Coronary artery (tissue), 2 donors: Measurements from ENCODE around the gene FYN.

Experiments used
- DNase-seq: peaks from one replicate; pipeline ENCODE4 v3.0.0-alpha.2; 2017; ENCODE audit warnings: low spot score
- H3K27ac ChIP-seq, 2 donors: fragments of 200-600 bp; sonication (generic); one replicate each; pipeline ENCODE4 v1.5.1; 2016 to 2019
- H3K4me3 ChIP-seq: fragments of 200-600 bp; sonication (generic); 2 replicates; pipeline ENCODE4 v1.5.1; 2016; ENCODE audit warnings: mild to moderate bottlenecking, moderate library complexity
- TF ChIP-seq, protein P1 (sequence below): fragments of 200-600 bp; sonication (generic); IDR thresholded peaks from one replicate; pipeline ENCODE4 v1.5.1; 2019; ENCODE audit warnings: antibody characterized with exemption

Gene FYN

GRCh38 chr6:111741177-111741952 lies 131.9 kb downstream of the FYN start:
- H3K27ac ChIP-seq: no peak overlapping the region
- no peak overlapping the region for H3K4me3 ChIP-seq
- no peak for DNase-seq
- TF ChIP-seq, protein P1, sequence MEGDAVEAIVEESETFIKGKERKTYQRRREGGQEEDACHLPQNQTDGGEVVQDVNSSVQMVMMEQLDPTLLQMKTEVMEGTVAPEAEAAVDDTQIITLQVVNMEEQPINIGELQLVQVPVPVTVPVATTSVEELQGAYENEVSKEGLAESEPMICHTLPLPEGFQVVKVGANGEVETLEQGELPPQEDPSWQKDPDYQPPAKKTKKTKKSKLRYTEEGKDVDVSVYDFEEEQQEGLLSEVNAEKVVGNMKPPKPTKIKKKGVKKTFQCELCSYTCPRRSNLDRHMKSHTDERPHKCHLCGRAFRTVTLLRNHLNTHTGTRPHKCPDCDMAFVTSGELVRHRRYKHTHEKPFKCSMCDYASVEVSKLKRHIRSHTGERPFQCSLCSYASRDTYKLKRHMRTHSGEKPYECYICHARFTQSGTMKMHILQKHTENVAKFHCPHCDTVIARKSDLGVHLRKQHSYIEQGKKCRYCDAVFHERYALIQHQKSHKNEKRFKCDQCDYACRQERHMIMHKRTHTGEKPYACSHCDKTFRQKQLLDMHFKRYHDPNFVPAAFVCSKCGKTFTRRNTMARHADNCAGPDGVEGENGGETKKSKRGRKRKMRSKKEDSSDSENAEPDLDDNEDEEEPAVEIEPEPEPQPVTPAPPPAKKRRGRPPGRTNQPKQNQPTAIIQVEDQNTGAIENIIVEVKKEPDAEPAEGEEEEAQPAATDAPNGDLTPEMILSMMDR: no peak

- Histone ChIP-seq H3K27ac (no peak overlapping the region), H3K4me3 (no peak overlapping the region)
- no peak for DNase-seq
- TF ChIP-seq, protein P1: no peak
Observed at GRCh38 chr6:111740506-111740905, 132.7 kb downstream of the FYN start.

DNA sequence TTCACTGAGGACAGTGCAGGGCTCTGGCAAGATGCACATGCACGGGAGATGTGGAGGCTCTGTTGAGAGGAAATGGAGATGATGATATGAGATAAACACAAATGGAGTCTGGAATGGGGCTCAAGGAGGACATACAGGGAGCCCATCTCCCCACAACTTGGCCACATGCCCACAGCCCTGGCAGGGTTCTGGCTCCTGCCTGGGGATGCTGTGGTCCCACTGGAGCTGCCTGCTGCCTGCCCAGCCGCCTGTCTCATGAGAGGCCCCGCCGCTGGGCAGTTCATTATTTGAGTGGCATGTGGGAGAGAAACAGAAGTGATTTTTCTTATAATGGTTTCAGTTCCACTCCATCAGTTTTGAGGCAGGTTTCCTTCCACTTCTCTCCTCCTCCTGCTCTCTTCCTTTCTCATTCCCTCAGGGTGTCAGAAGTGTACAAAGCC lies 134.0 kb downstream of the FYN start:
- TF ChIP-seq, protein P1: no peak
- H3K4me3 ChIP-seq: no peak overlapping the region
- DNase-seq: no peak
- H3K27ac ChIP-seq: no peak overlapping the region

DNA sequence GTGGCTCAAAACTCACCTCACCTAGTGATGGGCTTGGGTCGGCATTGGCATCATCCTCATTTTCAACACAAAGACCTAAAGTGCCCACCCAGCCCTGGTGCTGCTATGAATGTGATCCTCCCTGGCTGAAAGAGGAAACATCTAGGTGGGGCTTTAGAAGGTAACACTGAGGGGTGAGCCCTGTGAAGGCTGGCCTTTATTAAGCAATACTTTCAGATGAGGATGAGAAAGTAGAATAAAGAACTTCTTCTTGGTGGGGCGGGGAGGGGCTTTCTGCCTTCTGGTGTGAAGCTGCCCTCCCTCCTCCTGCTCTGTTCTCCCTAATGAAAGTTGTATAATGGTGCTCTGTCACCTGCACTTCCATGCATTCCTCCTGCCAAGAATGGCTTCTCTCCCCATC lies 134.6 kb downstream of the FYN start:
- H3K27ac ChIP-seq: no peak overlapping the region

DNA sequence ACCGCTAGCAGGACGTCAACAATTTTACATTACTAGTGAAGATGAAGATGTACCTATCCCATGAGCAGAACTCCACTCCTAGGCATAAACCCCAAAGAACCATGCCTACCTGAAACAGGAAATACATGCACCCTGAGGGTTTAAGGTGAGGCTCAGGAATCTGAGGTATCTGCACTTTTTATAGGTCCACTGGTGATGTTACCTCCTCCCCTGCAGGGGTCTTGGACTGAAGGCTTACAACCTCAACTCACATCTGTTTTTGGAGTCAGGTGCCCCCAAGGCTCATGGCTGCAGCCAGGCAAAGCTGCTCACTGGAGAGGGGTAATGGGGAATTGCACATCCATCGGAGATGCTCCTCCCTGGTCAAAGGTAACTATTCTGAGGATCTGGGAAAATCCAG lies 135.1 kb downstream of the FYN start:
- Histone ChIP-seq H3K4me3 (no peak overlapping the region), H3K27ac (no peak overlapping the region)
- TF ChIP-seq, protein P1: no peak
- no peak for DNase-seq

More for the DNA sequence above, 134.6 kb downstream of the FYN start:
- DNase-seq: no peak
- TF ChIP-seq, protein P1: no peak
- H3K4me3 ChIP-seq: no peak overlapping the region

DNA sequence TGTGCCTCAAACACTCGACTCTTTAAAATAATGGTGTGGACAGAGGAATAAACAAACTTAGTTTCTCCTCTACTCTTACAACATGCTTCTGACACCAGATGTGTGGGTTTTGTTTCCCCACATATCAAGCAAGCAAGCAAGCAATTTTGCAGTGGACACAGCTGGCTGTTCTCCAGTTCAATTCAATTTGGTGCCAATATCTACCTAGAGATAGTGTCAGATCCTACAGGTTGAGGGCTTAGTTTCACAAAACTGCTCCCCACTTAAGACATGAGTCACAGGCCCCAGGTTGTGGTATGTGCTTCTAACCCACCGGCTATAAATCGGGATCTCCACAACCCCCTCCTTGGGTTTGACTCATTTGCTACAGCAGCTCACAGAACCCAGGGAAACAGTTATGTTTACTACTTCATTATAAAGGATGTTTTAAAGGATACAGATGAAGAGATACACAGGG lies 136.2 kb downstream of the FYN start:
- DNase-seq: no peak
- Histone ChIP-seq H3K4me3 (no peak overlapping the region), H3K27ac (no peak overlapping the region)
- TF ChIP-seq, protein P1: no peak

DNA sequence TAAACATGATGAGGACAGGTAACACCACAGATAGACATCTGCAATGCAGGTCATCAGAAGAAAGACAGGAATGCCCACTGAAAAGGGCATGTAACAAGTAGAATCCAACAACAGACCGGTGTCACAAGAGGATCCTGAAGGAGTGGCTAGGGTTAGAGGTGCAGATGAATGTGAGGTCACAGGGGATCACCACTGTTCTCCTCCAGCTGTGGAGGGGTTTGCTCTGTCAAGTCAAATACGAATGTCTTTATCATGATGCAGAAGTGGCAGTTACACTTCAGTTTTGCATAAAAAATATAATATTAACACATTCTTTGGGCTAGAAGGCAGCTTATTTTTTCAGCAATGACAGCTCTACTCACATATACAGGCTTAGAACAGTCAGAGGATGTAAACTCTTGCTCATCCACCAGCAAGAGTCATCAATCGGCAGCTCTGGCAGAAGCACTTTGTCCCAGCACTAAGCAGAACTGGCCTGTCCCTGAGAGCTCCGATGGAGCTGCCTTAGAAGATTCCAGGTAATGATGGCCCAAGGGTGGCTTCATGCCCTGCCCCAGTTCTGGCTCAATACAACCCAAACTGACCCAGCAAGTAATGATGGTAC lies 137.1 kb downstream of the FYN start:
- TF ChIP-seq, protein P1: no peak
- no peak for DNase-seq
- no peak overlapping the region for H3K4me3 ChIP-seq
- no peak overlapping the region for H3K27ac ChIP-seq
